Hematopoietic multipotent progenitor cell (in vitro differentiated cells): ENCODE measurements around the gene RTN4RL1. TPM values are rescaled to one million over a fixed set of nuclear protein-coding genes. Genes with fewer than 3 reads are reported as not detected.

Source experiments
- DNase-seq, 3 donors: peaks; one replicate each; pipeline ENCODE4 v3.0.0-alpha.2; 2011 to 2015; ENCODE audit warnings: low read depth in 2 of 3, low spot score in 2 of 3
- total RNA-seq: library from RNA; depleted of rRNA; stranded (reverse); fragments of >200 nt; gene quantifications from one replicate; pipeline ENCODE4 v1.2.3, GENCODE V29; 2012

RTN4RL1 gene
- total RNA-seq, 1 donor: 1.6 TPM

GRCh38 chr17:1979182-1979985 lies 45.8 kb downstream of the RTN4RL1 start:
- DNase-seq: no peak

GRCh38 chr17:1978396-1978949 lies 46.7 kb downstream of the RTN4RL1 start:
- no peak for DNase-seq

- DNase-seq: no peak
Observed at GRCh38 chr17:1977583-1978395, 47.3 kb downstream of the RTN4RL1 start.

- DNase-seq: no peak
Observed at GRCh38 chr17:1976683-1977064, 48.5 kb downstream of the RTN4RL1 start.

- no peak for DNase-seq
Observed at GRCh38 chr17:1976000-1976682, 49.0 kb downstream of the RTN4RL1 start.

GRCh38 chr17:1975573-1975972 lies 49.6 kb downstream of the RTN4RL1 start:
- DNase-seq: no peak

GRCh38 chr17:1972487-1973160 lies 52.5 kb downstream of the RTN4RL1 start:
- peak in 1 of 3 donors; percentile 21 for DNase-seq

GRCh38 chr17:1970843-1971384 lies 54.2 kb downstream of the RTN4RL1 start:
- no peak for DNase-seq

GRCh38 chr17:1969712-1970111 lies 55.4 kb downstream of the RTN4RL1 start:
- DNase-seq: no peak

- DNase-seq: no peak
Observed at GRCh38 chr17:1967213-1967612, 57.9 kb downstream of the RTN4RL1 start.

- DNase-seq: no peak
Observed at GRCh38 chr17:1966274-1967086, 58.7 kb downstream of the RTN4RL1 start.

GRCh38 chr17:1965556-1966273 lies 59.4 kb downstream of the RTN4RL1 start:
- DNase-seq: no peak

GRCh38 chr17:1963250-1963649 lies 61.9 kb downstream of the RTN4RL1 start:
- no peak for DNase-seq

GRCh38 chr17:1961189-1961588 lies 63.9 kb downstream of the RTN4RL1 start:
- DNase-seq: no peak

- no peak for DNase-seq
Observed at GRCh38 chr17:1960545-1960912, 64.6 kb downstream of the RTN4RL1 start.

GRCh38 chr17:1959871-1960544 lies 65.1 kb downstream of the RTN4RL1 start:
- DNase-seq: no peak

- no peak for DNase-seq
Observed at GRCh38 chr17:1958134-1958881, 66.8 kb downstream of the RTN4RL1 start.
